RCC 7860 (cell line): ENCODE data around the gene CES5A.
"Not testable (repeated sequence)": the region's sequence is repeated elsewhere in the genome, so short reads cannot be mapped to it uniquely, and the experiment has no call there.

ENCODE experiments used
- DNase-seq: peaks from one replicate; pipeline ENCODE4 v3.0.0-alpha.2; 2015; ENCODE audit warnings: low spot score
- FAIRE-seq: peaks from 2 replicates; lab custom pipeline; 2012; peaks lifted over from hg19 to GRCh38; lab: Jason Lieb, UNC

The CES5A gene

GRCh38 chr16:55803681-55804080, 71.5 kb downstream of the CES5A start:
- FAIRE-seq, DNase-seq: not testable (repeated sequence)
